Measurements from ENCODE around the gene NOL12.
"Not testable (repeated sequence)": the region's sequence is repeated elsewhere in the genome, so short reads cannot be mapped to it uniquely, and the experiment has no call there.

The NOL12 gene, protein sequence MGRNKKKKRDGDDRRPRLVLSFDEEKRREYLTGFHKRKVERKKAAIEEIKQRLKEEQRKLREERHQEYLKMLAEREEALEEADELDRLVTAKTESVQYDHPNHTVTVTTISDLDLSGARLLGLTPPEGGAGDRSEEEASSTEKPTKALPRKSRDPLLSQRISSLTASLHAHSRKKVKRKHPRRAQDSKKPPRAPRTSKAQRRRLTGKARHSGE

DNA sequence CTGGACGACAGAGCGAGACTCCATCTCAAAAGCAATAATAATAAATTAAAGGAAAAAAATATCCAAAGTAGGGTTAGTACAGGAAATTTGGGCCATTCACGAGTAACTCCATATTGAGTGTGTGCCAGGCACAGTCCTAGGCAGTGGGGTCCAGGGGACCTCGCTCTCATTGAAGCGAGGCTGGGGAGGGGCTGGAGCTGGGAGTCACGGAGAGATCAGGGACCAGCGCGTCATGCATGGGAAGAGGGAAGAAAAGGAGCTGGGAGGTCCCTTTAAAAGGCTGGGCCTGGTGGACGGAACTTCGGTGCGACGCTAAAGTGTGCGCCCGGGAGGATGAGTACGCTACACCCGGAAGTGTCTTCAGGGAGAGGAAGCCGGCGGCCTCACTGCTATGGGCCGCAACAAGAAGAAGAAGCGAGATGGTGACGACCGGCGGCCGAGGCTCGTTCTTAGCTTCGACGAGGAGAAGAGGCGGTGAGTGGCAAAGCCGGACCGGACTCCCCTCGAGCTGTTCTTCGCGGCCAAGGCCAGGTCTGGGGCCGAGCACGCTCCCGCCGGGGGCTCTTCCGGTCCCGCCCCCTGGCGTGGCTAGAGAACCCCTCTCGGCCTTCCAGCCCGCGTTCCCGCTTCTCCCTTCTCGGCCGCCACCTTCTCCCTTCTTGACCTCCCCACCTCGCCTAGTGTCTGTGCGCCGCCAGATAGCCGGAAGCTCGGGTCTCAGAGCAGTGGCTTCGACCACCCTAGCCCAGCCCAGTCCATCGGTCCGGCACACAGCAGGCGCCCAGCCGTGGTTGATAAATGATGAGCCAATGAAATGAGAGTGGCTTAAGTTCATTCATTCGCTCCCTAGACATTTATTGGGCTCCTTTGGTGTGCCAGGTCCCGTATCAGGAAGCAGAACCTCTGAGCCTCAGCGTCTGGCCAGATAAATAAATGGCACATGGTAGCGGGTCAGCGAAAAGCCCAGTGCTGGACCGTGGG lies at the start of gene NOL12:
Gene NOL12, plus strand, starts transcription at position 342 of the 981 bp plus-strand sequence. Its CDS starts 50 bp downstream, at position 392.
- peak; percentile 92 for DNase-seq (ENCODE audit: low read depth)

DNA sequence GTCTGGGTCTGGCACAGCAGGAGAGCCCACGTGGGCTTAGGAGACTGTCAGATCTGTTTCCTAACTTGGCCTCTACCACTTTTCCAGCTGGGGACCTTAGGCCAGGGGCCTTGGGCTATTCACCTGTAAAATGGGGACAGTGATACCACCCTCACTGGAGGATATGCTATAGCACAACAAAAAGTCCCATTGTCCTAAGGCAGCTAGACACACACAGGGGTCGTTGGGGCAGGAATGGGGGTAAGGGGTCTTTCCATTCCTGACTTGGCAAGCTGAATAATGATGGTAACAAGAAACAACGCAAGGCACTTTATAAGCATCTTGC lies 49.2 kb upstream of the NOL12 start:
- no peak for DNase-seq (ENCODE audit: low read depth)

DNA sequence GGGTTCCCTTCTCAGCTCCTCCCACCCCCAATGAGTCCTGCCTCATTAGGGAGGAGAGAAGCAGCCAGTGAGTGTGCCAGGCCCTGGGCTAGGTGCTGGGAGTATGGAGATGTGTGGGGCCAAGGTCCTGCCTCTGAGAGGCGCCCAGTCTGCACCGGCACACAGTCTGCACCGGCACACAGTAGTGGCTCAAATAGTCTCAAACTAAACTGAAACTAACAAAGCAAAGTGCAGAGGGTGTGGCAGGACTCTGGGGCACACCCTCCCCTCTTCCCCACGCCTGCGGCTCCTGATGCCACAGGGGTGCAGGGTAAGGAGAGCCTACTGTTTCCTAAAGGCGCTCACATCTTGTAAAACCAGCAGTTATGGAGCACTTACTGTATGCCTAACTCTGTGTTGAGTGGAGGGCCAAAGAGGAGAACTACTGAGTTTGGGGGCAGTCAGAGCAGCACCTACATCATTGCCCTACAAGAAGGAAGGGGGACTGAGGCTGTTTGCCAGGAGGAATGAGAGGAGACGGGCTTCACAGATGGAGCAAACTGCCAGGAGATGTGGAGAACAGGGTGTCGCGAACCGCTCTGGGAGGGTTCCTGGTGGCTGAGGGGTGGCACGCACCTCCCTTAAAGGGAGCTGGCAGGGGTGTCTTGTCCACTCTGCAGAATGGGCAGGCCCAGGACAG lies 47.6 kb upstream of the NOL12 start:
- no peak for DNase-seq (ENCODE audit: low read depth)

DNA sequence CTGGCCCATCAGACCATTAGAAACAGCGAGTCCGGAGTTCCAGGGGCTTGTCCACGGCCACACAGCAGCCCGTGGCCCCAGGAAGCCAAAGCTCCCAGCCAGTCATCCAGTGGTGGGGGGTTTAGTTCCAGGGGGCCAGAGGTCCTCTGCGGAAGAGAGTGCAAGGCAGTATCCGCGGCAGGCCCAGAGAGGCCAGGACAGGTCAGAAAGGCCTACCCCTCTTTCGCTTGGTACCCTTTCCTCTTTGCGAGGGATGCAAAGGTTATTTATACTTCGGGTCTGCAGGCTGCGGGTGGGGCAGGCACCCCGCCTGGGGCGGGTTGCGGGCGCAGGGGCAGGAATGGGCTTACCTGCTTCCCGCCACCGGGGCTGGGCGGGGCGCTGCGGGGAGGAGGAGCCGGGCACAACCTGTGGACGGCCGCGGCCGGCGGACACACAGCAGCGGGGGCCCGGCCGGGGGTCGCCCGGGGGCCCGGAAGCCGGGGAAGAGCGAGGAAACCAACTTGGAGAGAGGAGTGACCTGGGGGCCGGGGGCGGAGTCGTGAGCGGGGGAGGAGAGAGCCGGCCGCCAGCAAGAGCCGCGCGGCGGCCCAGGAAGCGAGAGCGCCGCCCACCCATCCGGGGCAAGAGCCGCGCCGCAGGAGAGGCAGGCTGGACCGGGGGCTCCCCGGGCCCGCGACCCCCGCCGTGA lies 46.9 kb upstream of the NOL12 start, which contains the start of gene SH3BP1:
Gene SH3BP1, plus strand, starts transcription at position 600 of the 691 bp plus-strand sequence. CDS start 119 bp downstream, outside the sequence.
- peak; percentile 68 for DNase-seq (ENCODE audit: low read depth)

DNA sequence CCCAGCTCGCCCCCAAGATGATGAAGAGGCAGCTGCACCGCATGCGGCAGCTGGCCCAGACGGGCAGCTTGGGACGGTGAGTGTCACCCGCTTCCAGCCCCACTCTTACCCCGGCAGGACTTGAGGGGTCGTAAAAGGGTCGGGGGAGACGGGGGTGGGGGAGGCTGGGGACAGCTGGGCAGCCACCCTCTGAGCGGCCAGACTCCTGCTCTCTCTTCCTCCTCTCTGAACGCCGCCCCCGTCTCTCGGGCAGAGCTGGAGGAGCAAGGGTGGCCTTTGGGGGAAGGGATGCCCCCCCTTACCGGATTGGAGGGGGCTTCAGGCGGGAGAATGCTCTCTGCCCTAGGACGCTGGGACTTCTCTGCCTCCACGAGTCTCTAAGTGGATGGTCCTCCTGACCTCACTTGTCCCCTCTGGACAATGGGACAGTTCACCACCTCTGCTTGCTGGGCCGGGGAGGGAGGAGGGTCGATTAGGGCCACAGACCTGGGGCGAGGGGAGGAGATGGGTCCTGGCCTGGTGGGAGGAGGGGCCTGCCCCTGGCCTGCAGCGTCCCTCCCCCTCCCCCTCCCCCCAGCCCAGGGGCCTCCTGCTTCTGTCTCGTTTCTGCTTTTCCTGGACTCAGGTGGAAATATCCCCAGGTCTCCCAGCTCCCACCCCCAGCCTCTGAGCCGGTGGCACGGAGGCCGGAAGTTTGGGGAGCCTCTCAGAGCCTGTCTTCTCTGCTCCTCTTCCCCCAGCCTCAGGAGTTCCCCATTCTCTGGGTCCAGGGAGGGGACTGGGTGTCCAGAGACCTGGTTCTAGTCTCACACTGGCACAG lies 46.2 kb upstream of the NOL12 start:
- DNase-seq (ENCODE audit: low read depth), result no peak

DNA sequence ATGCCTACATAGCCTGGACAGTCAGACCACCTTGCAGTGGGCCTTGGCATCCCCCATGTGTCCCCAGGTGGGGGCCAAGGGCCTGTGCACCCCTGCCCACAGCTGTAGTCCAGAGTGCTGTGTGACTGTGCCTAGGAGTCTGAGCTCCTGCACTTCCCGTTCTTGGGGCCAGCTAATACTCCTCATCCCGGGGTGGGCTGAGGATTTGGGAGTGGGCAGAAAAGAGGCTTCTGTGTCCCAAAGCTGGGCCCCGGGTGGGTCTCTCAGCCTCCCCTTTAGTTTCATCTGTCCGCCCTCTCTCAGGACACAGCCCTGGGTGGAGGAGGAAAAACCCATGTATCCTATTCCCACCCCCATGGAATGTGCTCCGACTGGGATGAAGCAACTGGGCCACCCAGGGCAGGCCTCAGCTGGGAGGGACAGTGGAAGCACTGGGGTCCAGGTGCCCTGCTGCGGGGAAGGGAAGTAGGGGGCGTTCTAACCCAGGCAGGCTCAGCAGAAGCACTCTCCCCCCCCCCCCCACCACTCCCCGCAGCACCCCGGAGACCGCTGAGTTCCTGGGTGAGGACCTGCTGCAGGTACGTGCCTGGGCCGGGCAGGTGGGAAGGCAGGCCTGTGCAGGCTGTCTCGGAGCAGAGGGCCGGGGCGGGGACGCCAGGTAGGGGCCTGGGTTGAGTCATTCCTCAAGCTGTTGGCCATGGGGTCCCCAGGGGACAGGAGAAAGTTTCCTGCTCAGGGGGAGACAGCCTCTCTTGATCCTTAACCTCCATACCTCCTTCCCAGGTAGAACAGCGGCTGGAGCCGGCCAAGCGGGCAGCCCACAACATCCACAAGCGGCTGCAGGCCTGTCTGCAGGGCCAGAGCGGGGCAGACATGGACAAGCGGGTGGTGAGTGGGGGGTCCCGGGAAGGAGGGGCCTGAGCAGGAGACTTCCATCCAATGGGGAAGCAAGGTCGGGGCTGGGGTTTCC lies 45.3 kb upstream of the NOL12 start:
- DNase-seq (ENCODE audit: low read depth), result no peak

DNA sequence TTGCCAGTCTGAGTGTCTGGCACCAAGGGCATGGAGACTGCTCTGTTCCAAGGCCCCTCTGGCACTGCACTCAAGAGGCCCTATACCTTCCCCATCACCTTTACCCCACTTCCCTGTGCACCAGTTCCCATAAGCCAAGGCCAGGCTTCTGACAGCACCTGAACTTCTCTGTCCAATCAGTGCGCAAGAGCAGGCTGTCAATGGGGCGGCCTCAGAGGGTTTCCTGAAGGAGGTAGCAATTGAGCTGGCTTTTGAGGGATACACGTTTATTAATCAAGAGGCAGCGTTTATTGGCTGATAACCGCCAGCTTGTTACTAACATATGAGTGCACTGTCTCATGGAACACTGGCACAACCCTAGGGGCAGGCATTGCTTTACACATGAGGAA lies 44.6 kb upstream of the NOL12 start:
- no peak for DNase-seq (ENCODE audit: low read depth)

DNA sequence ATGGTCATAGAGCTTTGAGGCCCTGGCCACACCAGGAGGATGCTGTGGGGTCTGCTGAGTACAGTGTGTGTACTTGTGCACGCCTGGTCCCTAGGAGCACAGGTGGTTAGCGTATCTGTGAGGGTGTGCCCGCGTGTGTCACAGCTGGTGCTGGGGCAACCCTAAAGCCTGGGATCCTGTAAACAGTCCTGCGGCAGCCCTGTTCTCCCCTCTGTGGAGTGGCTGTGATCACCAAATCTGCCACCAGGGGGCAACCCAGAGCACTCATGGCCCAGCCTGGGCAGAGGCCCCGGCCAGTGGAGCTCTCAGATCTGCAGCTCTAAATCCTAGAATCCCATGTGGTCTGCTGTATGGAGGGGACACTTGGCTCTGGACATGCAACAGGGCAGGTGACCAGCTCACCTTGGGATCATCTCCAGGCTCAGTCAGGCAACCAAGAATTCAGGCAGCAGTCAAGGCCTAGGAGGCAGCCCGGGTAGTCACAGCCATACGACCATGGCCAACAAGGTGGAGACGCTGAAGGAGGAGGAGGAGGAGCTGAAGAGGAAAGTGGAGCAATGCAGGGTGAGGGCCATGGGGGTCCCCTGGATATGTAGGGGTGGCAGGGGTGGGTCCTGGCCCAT lies 42.8 kb upstream of the NOL12 start:
- peak; percentile 79 for DNase-seq (ENCODE audit: low read depth)

DNA sequence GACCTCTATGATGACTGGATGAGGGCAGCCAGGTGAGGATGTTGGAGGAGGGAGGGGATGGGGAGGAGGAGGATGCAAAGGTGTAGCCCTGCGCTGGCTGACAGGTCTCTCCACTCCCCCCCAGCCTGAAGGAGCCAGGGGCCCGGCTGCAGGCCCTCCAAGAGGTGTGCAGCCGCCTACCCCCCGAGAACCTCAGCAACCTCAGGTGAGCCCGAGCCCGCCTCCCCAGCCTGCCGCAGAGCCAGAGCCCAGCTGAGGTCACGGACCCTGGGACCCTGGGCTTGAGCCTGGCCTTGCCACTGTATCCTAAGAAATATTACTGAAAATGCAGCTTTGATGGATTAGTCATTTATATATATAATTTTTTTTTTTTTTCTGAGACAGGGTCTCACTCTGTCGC lies 38.8 kb upstream of the NOL12 start:
- DNase-seq (ENCODE audit: low read depth), result no peak

DNA sequence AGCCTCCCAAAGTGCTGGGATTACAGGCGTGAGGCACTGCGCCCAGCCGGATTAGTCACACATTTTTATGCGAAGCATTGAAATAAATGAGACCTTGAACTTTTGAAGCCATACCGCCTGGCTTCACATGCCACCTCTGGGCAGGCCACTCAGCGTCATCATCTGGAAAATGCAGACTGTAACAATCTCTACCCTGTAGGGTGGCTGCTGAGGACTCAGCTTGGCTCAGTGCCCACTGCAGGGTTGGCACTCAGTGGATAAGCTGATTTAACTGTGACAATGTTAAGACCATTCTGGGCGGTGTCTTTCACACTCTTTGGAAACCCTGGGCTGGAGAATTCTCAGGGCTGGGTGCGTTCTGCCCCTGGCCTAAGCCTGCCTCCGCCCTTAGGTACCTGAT lies 38.2 kb upstream of the NOL12 start:
- DNase-seq (ENCODE audit: low read depth), result no peak

DNA sequence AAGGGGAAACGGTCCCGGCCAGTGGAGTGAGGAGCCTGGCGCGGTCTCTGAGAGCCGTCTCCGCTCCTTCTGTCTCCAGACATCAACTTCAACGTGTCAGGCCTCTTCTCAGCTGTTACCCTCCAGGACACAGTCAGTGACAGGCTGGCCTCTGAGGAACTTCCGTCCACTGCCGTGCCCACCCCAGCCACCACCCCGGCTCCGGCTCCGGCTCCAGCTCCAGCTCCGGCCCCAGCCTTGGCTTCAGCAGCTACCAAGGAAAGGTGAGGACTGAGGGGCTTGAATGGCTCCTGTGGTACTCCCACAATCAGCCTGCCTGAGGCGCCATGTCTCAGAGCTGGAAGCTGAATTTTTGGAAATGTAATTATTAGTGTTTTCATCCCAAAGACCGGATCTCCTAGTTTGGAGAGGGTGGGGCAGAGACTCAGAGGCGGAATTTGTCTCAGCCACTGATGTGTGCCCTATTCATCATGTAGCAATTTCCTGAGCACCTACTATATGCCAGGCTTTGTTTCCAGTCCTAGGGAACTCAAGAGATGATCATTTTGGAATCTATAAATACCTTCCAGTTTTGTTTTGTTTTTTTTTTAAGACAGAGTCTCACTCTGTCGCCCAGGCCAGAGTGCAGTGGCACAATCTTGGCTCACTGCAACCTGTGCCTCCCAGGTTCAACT lies 35.5 kb upstream of the NOL12 start:
- DNase-seq (ENCODE audit: low read depth), result no peak

DNA sequence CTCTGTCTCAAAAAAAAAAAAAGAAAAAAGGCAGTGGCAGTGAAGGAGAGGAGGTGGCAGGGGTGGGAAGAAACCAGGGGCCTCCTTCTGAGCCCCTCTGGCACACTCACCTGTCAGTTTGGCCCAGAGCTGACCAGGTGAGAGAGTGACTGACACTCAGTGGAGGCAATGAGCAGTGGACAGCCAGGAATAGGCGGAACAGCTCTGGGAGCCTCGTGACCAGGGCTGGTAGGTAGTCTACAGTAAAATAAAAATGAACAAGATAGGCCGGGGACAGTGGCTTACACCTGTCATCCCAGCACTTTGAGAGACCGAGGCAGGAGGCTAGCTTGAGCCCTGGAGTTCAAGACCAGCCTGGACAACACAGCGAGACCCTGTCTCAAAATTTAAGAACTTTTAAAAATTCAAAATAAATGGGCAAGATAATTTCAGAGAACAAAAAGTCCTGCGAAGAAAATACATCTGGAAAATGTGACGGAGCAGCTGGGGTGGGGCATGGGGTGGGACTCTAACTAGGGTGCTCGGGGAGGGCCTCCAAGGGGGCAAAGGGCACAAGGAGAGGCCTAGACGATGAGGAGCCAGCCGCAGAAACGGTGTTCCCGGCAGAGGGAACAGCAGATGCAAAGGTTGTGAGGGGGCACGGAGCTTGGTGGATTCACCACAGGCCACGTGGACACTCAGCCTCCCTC lies 31.4 kb upstream of the NOL12 start:
- DNase-seq (ENCODE audit: low read depth), result no peak

DNA sequence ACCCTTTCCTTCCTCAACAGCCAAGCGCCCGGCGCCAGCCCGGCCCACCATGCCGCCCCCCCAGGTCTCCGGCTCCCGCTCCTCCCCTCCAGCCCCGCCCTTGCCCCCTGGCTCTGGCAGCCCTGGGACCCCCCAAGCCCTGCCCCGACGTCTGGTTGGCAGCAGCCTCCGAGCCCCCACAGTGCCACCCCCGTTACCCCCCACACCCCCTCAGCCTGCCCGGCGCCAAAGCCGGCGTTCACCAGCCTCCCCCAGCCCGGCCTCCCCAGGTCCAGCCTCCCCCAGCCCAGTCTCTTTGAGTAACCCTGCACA lies 30.9 kb upstream of the NOL12 start:
- no peak for DNase-seq (ENCODE audit: low read depth)

DNA sequence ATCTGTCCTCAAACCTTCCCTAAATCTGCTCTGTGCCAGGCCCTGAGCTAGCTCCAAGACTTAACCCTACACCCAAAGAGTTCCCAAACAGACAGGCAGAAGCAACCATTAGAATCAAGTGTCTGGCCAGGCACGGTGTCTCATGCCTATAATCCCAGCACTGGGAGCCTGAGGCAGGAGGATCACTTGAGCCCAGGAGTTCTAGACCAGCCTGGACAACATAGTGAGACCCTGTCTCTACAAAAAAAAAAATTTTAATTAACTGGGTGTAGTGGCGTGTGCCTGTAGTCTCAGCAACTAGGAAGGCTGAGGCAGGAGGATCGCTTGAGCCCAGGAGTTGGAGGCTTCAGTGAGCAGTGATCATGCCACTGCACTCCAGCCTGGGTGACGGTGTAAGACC lies 29.6 kb upstream of the NOL12 start:
- not testable (repeated sequence) for DNase-seq (ENCODE audit: low read depth)

DNA sequence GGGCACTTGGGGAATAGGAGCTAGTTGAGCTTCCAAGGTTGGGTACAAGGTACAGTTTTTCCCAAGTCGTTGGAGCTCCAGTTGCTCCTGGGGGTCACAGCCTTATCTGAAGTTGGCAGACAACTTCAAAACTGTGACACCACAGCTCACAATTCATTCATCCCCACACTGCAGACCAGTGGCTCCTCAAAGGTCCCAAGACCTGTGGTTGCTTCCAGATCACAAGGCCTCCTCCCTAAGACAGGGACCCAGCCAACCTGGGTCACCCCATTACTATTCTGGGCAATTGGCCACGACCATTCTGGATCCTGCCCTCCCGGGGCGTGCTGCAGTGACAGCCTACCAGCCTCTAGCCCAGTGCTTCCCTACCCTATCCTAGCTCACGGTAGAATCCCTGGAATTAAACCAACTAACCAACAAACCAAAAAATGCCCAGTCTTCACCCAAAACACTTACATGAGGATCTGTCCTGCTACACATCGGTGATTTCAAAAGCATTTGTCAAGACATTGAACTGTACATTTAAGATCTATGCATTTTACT lies 28.5 kb upstream of the NOL12 start:
- DNase-seq (ENCODE audit: low read depth), result peak; percentile 48

DNA sequence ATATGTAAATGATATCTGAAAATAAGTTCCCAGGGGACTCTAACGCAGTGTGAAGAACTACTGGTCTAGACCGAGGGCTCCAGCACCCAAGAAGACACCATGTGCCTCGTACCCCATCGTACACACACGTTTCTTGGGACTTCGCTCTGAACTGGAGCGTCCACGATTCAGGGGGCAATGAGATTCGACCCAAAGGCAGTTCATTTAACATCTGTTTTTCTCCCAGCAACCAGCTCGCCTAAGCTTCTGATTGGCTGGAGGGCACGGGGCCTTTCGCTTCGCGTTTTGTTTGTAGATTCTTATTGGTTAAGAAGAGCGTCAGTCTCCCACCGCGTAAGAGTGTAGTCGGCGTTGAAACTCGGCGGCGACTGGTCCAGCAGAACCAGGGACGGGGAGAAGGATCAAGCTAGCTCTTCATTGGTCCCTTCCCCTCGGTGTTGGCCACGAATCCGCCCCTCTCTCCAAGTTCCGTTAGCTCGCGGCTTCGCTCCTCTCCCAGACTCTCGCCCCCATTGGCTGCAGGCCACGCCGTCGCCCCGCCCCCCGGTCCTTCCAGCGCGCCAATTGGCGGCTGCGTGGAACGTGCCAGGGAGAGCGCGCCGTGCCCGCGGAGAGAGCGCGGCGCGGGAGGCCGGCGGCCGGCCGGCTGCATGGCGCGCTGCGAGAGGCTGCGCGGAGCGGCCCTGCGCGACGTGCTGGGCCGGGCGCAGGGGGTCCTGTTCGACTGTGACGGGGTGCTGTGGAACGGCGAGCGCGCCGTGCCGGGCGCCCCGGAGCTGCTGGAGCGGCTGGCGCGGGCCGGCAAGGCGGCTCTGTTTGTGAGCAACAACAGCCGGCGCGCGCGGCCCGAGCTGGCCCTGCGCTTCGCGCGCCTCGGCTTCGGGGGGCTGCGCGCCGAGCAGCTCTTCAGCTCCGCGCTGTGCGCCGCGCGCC lies 27.7 kb upstream of the NOL12 start, which contains the start of gene PDXP:
Gene PDXP, plus strand, starts transcription at position 591 of the 933 bp plus-strand sequence. Its CDS starts 60 bp downstream, at position 651.
- DNase-seq (ENCODE audit: low read depth), result peak; percentile 100
